Dermis lymphatic vessel endothelial cell (primary cell): Measurements from ENCODE around the gene TKFC. TPM values are rescaled to one million over a fixed set of nuclear protein-coding genes. Genes with fewer than 3 reads are reported as not detected.

ENCODE experiments used
- total RNA-seq: library from RNA; depleted of rRNA; stranded (reverse); fragments of >200 nt; gene quantifications from 2 replicates; pipeline ENCODE4 v1.2.1, GENCODE V29; 2014

The TKFC gene
- 14.1 and 14.4 TPM in 2 replicates for total RNA-seq

GRCh38 chr11:61332797-61333549, at the start of gene TKFC, which contains the start of gene DDB1:
Gene TKFC (plus strand): TSS chr11:61333228. CDS start chr11:61334729, 1,501 bp downstream.
Gene DDB1 (minus strand): TSS chr11:61333105. CDS start chr11:61332968, 137 bp downstream.

GRCh38 chr11:61294717-61295595, 38.1 kb upstream of the TKFC start, which contains the start of gene VWCE:
Gene VWCE (minus strand): TSS chr11:61295316. CDS start chr11:61295037, 279 bp downstream.

GRCh38 chr11:61361741-61362541, 28.9 kb downstream of the TKFC start, which contains the start of the genes CYB561A3 and TMEM138:
Gene CYB561A3 (minus strand): TSS chr11:61361882. CDS start chr11:61356713, 5,169 bp downstream.
Gene TMEM138 (plus strand): TSS chr11:61362374. CDS start chr11:61364391, 2,017 bp downstream.

Other genes with a start within 250 kb of the TKFC start
- gene CD5, start 230.7 kb upstream of the TKFC start, total RNA-seq, result not detected in 2 replicates
- gene VPS37C, start 171.8 kb upstream of the TKFC start, total RNA-seq, result 5.7 and 7.0 TPM in 2 replicates
- not detected in 2 replicates for gene PGA3, start 129.7 kb upstream of the TKFC start, total RNA-seq
- not detected in 2 replicates for gene PGA4, start 110.9 kb upstream of the TKFC start, total RNA-seq
- gene PGA5, start 92.1 kb upstream of the TKFC start, total RNA-seq, result not detected in 2 replicates
- gene VWCE, start 37.9 kb upstream of the TKFC start, total RNA-seq, result 1.1 and 1.3 TPM in 2 replicates
- 320 and 326 TPM in 2 replicates for gene DDB1, start 123 bp upstream of the TKFC start, total RNA-seq
- 36.1 and 49.1 TPM in 2 replicates for gene CYB561A3, start 28.7 kb downstream of the TKFC start, total RNA-seq
- gene TMEM138, start 29.1 kb downstream of the TKFC start, total RNA-seq, result 12.8 and 14.5 TPM in 2 replicates
- gene TMEM216, start 59.4 kb downstream of the TKFC start, total RNA-seq, result 8.3 and 9.0 TPM in 2 replicates
- gene CPSF7, start 96.7 kb downstream of the TKFC start, total RNA-seq, result 10.8 and 12.2 TPM in 2 replicates
- 43.8 and 77.5 TPM in 2 replicates for gene SDHAF2, start 96.9 kb downstream of the TKFC start, total RNA-seq
- gene LRRC10B, start 175.5 kb downstream of the TKFC start, total RNA-seq, result 0.11 TPM in 1 of 2 replicates, not detected in the other
- gene SYT7, start 247.8 kb downstream of the TKFC start, total RNA-seq, result 0.22 and 0.43 TPM in 2 replicates